ENCODE results near the gene SAFB2.

- no peak for TF ChIP-seq CTCF (IDR thresholded peaks at IDR 0.05; ENCODE audit: low read depth, low read length, poor library complexity, severe bottlenecking)
- no peak for TF ChIP-seq EZH2phosphoT487 (IDR thresholded peaks at IDR 0.05; ENCODE audit: borderline replicate concordance, low read length)
Measured at GRCh38 chr19:5567970-5568407, 54.6 kb downstream of the SAFB2 start.
